Measurements from ENCODE around the gene SLC38A10.

SLC38A10 gene

DNA sequence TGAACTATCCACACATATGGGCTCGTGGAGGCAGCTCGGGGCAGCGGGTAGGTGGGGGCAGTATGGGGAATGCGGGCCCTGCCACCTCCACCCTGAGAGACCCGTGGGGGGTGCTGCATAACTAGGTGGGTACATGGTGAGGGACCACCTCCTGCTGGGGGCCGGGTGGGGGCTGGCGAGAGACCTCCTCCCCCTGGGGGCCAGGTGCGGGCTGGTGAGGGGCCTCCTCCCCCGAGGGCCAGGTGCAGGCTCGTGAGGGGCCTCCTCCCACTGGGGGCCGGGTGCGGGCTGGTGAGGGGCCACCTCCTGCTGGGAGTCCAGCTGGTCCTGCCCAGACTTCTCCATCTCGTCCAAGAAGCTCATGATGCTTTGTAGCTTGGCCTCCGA is 97.7 kb downstream of the SLC38A10 start:
- TF ChIP-seq CTCF (IDR thresholded peaks at IDR 0.05; ENCODE audit: low read depth, low read length): no peak
- H3K9me3 ChIP-seq (ENCODE audit: severe bottlenecking): no peaks in the 10 kb centered on the region
- H3K27me3 ChIP-seq (ENCODE audit: insufficient read depth, low read depth, severe bottlenecking): no peaks in the 10 kb centered on the region
- H3K4me3 ChIP-seq (ENCODE audit: low read depth, low read length): no peak overlapping the region
- no peak for DNase-seq
- peaks cover 95% of the 10 kb centered on the region for H3K36me3 ChIP-seq
- H3K27ac ChIP-seq: peak overlapping the region; percentile 35

DNA sequence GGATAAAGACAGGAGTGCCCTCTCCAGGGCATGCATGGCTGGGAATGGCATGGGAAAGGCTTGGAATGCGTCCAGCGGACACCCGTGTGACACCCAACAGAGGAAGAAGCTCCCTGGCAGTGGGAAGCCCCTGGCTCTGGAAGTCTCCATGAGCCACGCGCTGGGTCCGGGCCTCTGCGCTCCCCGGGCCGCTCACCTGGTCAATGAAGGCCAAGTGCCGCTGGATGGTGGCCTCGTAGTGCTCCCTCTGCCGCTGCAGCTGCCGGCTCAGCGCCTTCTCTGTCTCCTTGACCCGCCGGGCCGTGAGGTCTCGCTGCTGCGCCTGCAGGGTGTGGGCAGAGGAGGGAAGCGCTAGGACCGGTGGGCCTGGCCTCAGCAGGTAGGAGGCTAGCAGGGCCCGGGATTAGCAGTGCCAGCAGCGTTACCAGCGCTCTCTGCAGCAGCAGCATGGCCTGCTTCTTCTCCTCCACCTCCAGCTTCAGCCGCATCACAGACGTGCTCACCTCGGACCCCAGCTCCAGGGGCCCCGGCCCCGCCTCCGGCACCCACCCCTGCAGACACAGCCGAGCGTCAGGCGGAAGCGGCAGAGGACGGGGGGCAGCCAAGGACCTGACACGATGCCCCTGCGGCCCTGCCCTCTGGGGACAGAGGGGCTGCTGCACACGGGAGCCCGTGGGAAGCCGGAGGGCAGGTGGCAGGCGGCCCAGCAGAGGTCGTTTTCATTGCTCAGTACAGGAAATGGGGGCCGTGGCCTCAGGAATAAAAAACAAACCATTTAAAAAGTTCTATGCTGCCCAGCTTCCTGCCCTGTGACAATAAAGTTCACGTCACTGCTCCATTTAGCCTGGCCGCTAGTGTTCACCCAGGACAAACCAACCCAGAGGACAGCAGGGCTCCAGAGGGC is 98.3 kb downstream of the SLC38A10 start:
- no peak for DNase-seq
- Histone ChIP-seq H3K4me3 (ENCODE audit: low read depth, low read length) (no peak overlapping the region), H3K9me3 (ENCODE audit: severe bottlenecking) (no peaks in the 10 kb centered on the region), H3K27me3 (ENCODE audit: insufficient read depth, low read depth, severe bottlenecking) (no peaks in the 10 kb centered on the region), H3K36me3 (peaks cover 97% of the 10 kb centered on the region), H3K27ac (peak overlapping the region; percentile 35)
- no peak for TF ChIP-seq CTCF (IDR thresholded peaks at IDR 0.05; ENCODE audit: low read depth, low read length)

DNA sequence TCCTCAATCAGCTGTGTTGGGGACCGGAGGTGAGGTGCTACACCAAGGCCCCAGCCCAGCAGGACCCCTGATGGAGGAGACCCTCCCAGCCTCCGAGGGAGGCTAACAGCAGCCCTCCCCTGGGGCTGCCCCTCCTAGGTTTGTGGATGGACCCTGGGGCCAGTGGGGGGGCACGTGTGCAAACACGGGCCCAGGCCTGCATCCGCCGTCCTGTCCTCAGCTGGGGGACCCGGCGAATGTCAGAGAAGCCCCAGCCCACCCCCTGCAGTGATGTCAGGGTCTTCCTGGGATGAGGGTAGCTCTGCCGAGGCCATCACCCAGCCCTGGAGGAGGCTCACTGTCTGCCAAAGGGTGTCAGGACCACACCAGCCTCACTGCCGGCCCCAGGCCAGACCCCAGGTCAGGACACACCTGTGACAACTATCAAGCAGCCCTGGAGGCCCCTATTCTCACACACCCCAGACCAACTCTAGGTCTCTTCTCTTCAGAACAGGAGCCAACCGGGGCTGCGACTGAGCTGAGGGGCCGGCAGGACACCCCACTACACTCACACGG is 99.1 kb downstream of the SLC38A10 start:
- TF ChIP-seq CTCF (IDR thresholded peaks at IDR 0.05; ENCODE audit: low read depth, low read length): no peak
- Histone ChIP-seq H3K9me3 (ENCODE audit: severe bottlenecking) (no peaks in the 10 kb centered on the region), H3K4me3 (ENCODE audit: low read depth, low read length) (no peak overlapping the region), H3K27ac (no peak overlapping the region), H3K36me3 (peaks cover 97% of the 10 kb centered on the region), H3K27me3 (ENCODE audit: insufficient read depth, low read depth, severe bottlenecking) (no peaks in the 10 kb centered on the region)
- DNase-seq: no peak

All from WERI-Rb-1 (cell line).